BLaER1 (cell line): ENCODE measurements around the gene HP.
"Not testable (repeated sequence)": the region's sequence is repeated elsewhere in the genome, so short reads cannot be mapped to it uniquely, and the experiment has no call there.

Experiments
- H3K27ac ChIP-seq: shearing (Covaris generic); formaldehyde crosslinking; 2 replicates; pipeline ENCODE4 v1.8.1; 2022
- H3K27me3 ChIP-seq: shearing (Covaris generic); formaldehyde crosslinking; 2 replicates; pipeline ENCODE4 v1.8.1; 2022
- H3K36me3 ChIP-seq: shearing (Covaris generic); formaldehyde crosslinking; 2 replicates; pipeline ENCODE4 v1.8.1; 2022
- H3K4me1 ChIP-seq: shearing (Covaris generic); formaldehyde crosslinking; 2 replicates; pipeline ENCODE4 v1.8.1; 2022
- H3K4me2 ChIP-seq: shearing (Covaris generic); formaldehyde crosslinking; 2 replicates; pipeline ENCODE4 v1.8.1; 2022
- H3K4me3 ChIP-seq: shearing (Covaris generic); formaldehyde crosslinking; 2 replicates; pipeline ENCODE4 v1.8.1; 2022
- H3K9ac ChIP-seq: shearing (Covaris generic); formaldehyde crosslinking; 2 replicates; pipeline ENCODE4 v1.8.1; 2022
- H3K9me3 ChIP-seq: shearing (Covaris generic); formaldehyde crosslinking; 2 replicates; pipeline ENCODE4 v1.8.1; 2022
- H4K20me1 ChIP-seq: shearing (Covaris generic); formaldehyde crosslinking; 2 replicates; pipeline ENCODE4 v1.8.1; 2022
- Cebpa-rat ChIP-seq: shearing (Covaris generic); IDR thresholded peaks from 2 replicates; pipeline ENCODE4 v1.8.1; 2022

Gene HP

DNA sequence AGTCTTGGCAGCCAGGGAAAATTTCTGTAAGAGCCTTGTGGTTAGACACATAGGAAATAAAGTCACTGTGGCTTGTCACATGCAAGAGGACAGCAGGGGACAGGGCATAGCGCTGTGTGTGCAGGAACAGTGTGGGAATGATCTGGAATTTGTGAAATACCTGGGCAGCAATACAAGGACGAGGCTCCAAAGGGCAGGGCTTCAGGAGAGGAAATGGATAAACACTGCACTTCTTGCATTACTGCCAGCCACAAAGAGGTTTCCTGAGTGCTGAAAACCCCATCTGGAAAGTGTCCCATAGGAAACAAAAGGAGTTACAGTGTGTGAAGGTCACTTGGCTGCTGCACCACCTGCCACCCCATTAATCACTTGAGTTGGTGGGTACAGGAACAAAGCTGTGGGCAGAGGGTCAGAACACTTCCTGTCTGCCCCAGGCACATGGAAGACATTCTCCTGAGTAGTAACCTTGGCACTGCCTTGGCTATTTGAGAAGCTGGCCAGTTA is 12.1 kb upstream of the HP start:
- Histone ChIP-seq H3K27me3 (no peaks in the 10 kb centered on the region), H3K4me1 (peaks cover 10% of the 10 kb centered on the region), H3K4me3 (no peak overlapping the region), H3K27ac (no peak overlapping the region), H4K20me1 (no peaks in the 10 kb centered on the region), H3K9me3 (no peaks in the 10 kb centered on the region), H3K4me2 (0 out of 2 replicates have a peak overlapping the region, but pooled peaks have one; percentile 7), H3K36me3 (peaks cover 38% of the 10 kb centered on the region), H3K9ac (no peak overlapping the region; the same call in 1 of the 2 replicates)
- no peak for TF ChIP-seq Cebpa-rat

GRCh38 chr16:72043058-72043457 is 11.2 kb upstream of the HP start:
- no peak overlapping the region for H3K27ac ChIP-seq
- no peak overlapping the region for H3K9ac ChIP-seq
- no peak for TF ChIP-seq Cebpa-rat
- H3K9me3 ChIP-seq = no peaks in the 10 kb centered on the region
- peaks cover 37% of the 10 kb centered on the region for H3K36me3 ChIP-seq
- H3K4me2 ChIP-seq = no peak overlapping the region
- H3K27me3 ChIP-seq = no peaks in the 10 kb centered on the region
- H3K4me3 ChIP-seq = no peak overlapping the region
- H4K20me1 ChIP-seq = no peaks in the 10 kb centered on the region
- H3K4me1 ChIP-seq = peaks cover 10% of the 10 kb centered on the region

GRCh38 chr16:72043539-72043938 is 10.8 kb upstream of the HP start:
- Histone ChIP-seq H3K36me3 (peaks cover 33% of the 10 kb centered on the region), H3K4me1 (peaks cover 10% of the 10 kb centered on the region), H3K27me3 (no peaks in the 10 kb centered on the region), H3K9ac (no peak overlapping the region), H3K4me3 (no peak overlapping the region), H3K9me3 (peaks cover 2% of the 10 kb centered on the region), H3K4me2 (no peak overlapping the region), H3K27ac (no peak overlapping the region), H4K20me1 (no peaks in the 10 kb centered on the region)
- TF ChIP-seq Cebpa-rat = no peak

GRCh38 chr16:72044296-72044695 is 10.0 kb upstream of the HP start:
- Histone ChIP-seq H3K4me1 (peaks cover 10% of the 10 kb centered on the region), H3K36me3 (peaks cover 33% of the 10 kb centered on the region), H3K27me3 (no peaks in the 10 kb centered on the region), H3K27ac (no peak overlapping the region), H3K9me3 (peaks cover 9% of the 10 kb centered on the region), H3K4me3 (no peak overlapping the region), H4K20me1 (no peaks in the 10 kb centered on the region), H3K9ac (no peak overlapping the region), H3K4me2 (no peak overlapping the region)
- TF ChIP-seq Cebpa-rat = no peak

GRCh38 chr16:72044825-72045359 is 9.4 kb upstream of the HP start:
- H3K4me3 ChIP-seq = no peak overlapping the region
- H3K27ac ChIP-seq = no peak overlapping the region
- peaks cover 15% of the 10 kb centered on the region for H3K9me3 ChIP-seq
- no peaks in the 10 kb centered on the region for H4K20me1 ChIP-seq
- H3K4me2 ChIP-seq = no peak overlapping the region
- no peak for TF ChIP-seq Cebpa-rat
- no peaks in the 10 kb centered on the region for H3K27me3 ChIP-seq
- H3K36me3 ChIP-seq = peaks cover 33% of the 10 kb centered on the region
- no peak overlapping the region for H3K9ac ChIP-seq
- peaks cover 10% of the 10 kb centered on the region for H3K4me1 ChIP-seq

DNA sequence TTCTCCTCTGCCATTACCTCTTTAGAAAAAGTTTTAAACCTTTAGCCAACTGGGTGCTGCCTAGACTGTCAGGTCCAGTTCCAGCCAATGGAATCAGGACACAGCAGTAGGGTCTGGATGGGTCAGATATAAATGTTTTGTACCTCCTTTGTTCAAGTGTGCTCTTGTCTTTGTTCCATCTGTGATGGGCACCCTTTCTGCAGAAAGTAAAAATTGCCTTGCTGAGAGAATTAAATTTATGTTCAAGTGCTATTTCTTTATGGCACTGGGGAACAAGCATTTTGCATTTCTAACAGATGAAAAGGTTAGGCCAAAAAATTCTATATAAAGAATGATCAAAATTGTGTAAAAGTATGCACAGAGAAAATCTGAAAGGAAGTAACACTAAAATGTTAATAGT is 5.2 kb upstream of the HP start:
- peaks cover 26% of the 10 kb centered on the region for H3K9me3 ChIP-seq
- no peaks in the 10 kb centered on the region for H3K27me3 ChIP-seq
- no peak overlapping the region for H3K4me2 ChIP-seq
- H3K36me3 ChIP-seq = 0 out of 2 replicates have a peak, but pooled peaks cover 4% of the 10 kb centered on the region
- H3K27ac ChIP-seq = no peak overlapping the region
- H4K20me1 ChIP-seq = no peaks in the 10 kb centered on the region
- no peaks in the 10 kb centered on the region for H3K4me1 ChIP-seq
- no peak for TF ChIP-seq Cebpa-rat
- H3K4me3 ChIP-seq = no peak overlapping the region
- H3K9ac ChIP-seq = no peak overlapping the region

GRCh38 chr16:72050769-72051464 is 3.4 kb upstream of the HP start:
- H3K27me3 ChIP-seq = no peaks in the 10 kb centered on the region
- H3K27ac ChIP-seq = no peak overlapping the region
- no peak overlapping the region for H3K4me2 ChIP-seq
- no peaks in the 10 kb centered on the region for H4K20me1 ChIP-seq
- H3K4me1 ChIP-seq = no peaks in the 10 kb centered on the region
- 0 out of 2 replicates have a peak, but pooled peaks cover 4% of the 10 kb centered on the region for H3K36me3 ChIP-seq
- peaks cover 26% of the 10 kb centered on the region for H3K9me3 ChIP-seq
- TF ChIP-seq Cebpa-rat = no peak
- no peak overlapping the region for H3K9ac ChIP-seq
- H3K4me3 ChIP-seq = no peak overlapping the region

DNA sequence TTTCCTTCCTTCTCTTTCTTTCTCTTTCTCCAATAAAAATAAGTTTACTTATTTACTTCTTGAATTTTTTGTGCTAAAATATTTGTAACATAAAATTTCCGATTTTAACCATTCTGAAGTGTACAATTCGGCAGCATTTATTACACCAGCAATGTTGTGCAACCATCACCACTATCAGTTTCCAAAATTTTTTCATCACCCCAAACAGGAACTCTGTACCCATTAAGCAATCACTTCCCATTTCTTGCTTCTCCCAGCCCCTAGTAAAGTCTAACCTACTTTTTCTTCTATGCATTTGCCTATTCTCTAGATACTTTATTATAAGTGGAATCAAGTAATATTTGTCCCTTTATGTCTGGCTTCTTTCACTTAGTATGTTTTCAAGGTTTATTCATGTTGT is 2.5 kb upstream of the HP start:
- Histone ChIP-seq H3K27me3 (no peaks in the 10 kb centered on the region), H3K4me2 (no peak overlapping the region), H3K9ac (no peak overlapping the region), H3K36me3 (0 out of 2 replicates have a peak, but pooled peaks cover 4% of the 10 kb centered on the region), H3K27ac (no peak overlapping the region), H3K4me1 (no peaks in the 10 kb centered on the region), H4K20me1 (no peaks in the 10 kb centered on the region), H3K9me3 (peaks cover 26% of the 10 kb centered on the region), H3K4me3 (no peak overlapping the region)
- TF ChIP-seq Cebpa-rat = no peak

DNA sequence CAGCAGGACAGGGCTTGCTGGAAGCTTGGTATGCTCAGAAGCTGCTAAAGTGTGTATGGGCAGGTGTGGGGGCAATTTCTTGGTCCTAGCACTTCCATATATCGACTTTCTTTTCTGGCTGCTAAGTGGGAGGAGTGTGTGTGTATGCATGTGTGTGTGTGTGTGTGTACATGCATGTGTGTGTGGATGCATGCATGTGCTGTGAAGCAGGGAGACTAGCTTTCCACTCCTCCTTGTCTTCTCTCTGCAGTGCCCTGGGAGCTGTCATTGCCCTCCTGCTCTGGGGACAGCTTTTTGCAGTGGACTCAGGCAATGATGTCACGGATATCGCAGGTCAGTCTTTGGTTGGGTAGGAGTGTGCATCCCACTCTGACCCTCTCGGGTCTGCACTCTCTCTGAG is 1.6 kb downstream of the HP start:
- no peaks in the 10 kb centered on the region for H4K20me1 ChIP-seq
- H3K27me3 ChIP-seq = no peaks in the 10 kb centered on the region
- no peak overlapping the region for H3K9ac ChIP-seq
- H3K4me1 ChIP-seq = no peaks in the 10 kb centered on the region
- H3K4me2 ChIP-seq = no peak overlapping the region
- TF ChIP-seq Cebpa-rat = no peak
- no peaks in the 10 kb centered on the region; the same call in 1 of the 2 replicates for H3K9me3 ChIP-seq
- H3K4me3 ChIP-seq = no peak overlapping the region
- H3K36me3 ChIP-seq = no peaks in the 10 kb centered on the region
- H3K27ac ChIP-seq = no peak overlapping the region

- H3K36me3 ChIP-seq, H3K9me3 ChIP-seq: not testable (repeated sequence)
Measured at GRCh38 chr16:72057313-72057712, 3.0 kb downstream of the HP start.

DNA sequence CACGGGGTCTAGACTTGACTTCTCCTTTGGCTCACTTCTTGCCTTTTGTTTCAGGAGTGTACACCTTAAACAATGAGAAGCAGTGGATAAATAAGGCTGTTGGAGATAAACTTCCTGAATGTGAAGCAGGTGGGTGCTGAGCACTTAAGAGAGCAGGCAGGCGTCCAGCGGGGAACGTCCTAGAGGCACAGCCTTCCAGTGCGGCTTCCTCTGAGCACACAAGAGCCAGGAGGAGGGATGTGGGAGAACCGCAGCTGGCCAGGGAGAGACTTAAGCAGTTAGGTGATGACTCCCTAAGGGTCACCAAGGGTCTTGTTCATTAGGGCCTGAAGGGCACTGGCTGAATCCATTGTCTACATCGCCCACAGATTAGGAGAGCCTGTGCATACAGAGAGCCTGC is 4.8 kb downstream of the HP start:
- not testable (repeated sequence) for H3K9ac ChIP-seq, H3K4me1 ChIP-seq, H3K27ac ChIP-seq, H3K36me3 ChIP-seq, H3K9me3 ChIP-seq, H3K4me3 ChIP-seq, H3K27me3 ChIP-seq, H4K20me1 ChIP-seq, H3K4me2 ChIP-seq

More at GRCh38 chr16:72057313-72057712, 3.0 kb downstream of the HP start:
- not testable (repeated sequence) for H4K20me1 ChIP-seq, H3K27me3 ChIP-seq, H3K4me2 ChIP-seq, H3K4me3 ChIP-seq, H3K27ac ChIP-seq, H3K4me1 ChIP-seq, H3K9ac ChIP-seq
